A673 (cell line): ENCODE results near the gene CTSO. TPM values are rescaled to one million over a fixed set of nuclear protein-coding genes. Genes with fewer than 3 reads are reported as not detected.

ENCODE experiments used
- BruUV-seq: library from RNA; stranded (reverse); fragments of 400-500 nt; replicated peaks from 2 replicates; lab custom pipeline; 2021; lab: Mats Ljungman, UMichigan
- CTCF ChIA-PET: fragments of 300-600 bp; sonication (Branson Sonifier 250); formaldehyde crosslinking; loops from one replicate; lab custom pipeline; 2022; ENCODE audit warnings: antibody characterized with exemption; lab: Charles Lee
- POLR2A ChIA-PET: fragments of 300-600 bp; sonication (Branson Sonifier 250); formaldehyde crosslinking; loops from one replicate; lab custom pipeline; 2022; ENCODE audit warnings: antibody characterized with exemption; ENCODE audit not compliant: low non-redundant PET; lab: Charles Lee
- DNase-seq: peaks from one replicate; pipeline ENCODE4 v3.0.0-alpha.2; 2015; ENCODE audit warnings: low spot score
- H3K27ac ChIP-seq: fragments of 200-600 bp; sonication (generic); 2 replicates; pipeline ENCODE4 v1.5.1; 2016; ENCODE audit warnings: mixed run types, low read depth, mild to moderate bottlenecking, mixed read lengths, antibody characterized with exemption, low read length; ENCODE audit not compliant: poor library complexity, severe bottlenecking
- H3K27me3 ChIP-seq: fragments of 200-600 bp; sonication (generic); replicated peaks from 2 replicates; pipeline ENCODE4 v1.6.1; 2017; ENCODE audit warnings: mixed run types, low read depth, mild to moderate bottlenecking, mixed read lengths, antibody characterized with exemption, low read length; ENCODE audit not compliant: insufficient read depth, poor library complexity
- H3K36me3 ChIP-seq: fragments of 200-600 bp; sonication (generic); 2 replicates; pipeline ENCODE4 v1.6.1; 2016; ENCODE audit warnings: mixed run types, mild to moderate bottlenecking, mixed read lengths, antibody characterized with exemption, low read length; ENCODE audit not compliant: insufficient read depth, poor library complexity, severe bottlenecking
- H3K4me1 ChIP-seq: fragments of 200-600 bp; sonication (generic); 2 replicates; pipeline ENCODE4 v1.6.1; 2017; ENCODE audit warnings: mixed run types, mild to moderate bottlenecking, mixed read lengths, antibody characterized with exemption, low read length; ENCODE audit not compliant: insufficient read depth, poor library complexity, severe bottlenecking
- H3K4me3 ChIP-seq: fragments of 200-600 bp; sonication (generic); 2 replicates; pipeline ENCODE4 v1.5.1; 2016; ENCODE audit warnings: low read depth, mixed run types, mild to moderate bottlenecking, mixed read lengths, low read length; ENCODE audit not compliant: poor library complexity, severe bottlenecking
- H3K9me3 ChIP-seq: fragments of 200-600 bp; sonication (generic); 2 replicates; pipeline ENCODE4 v1.6.1; 2016; ENCODE audit warnings: mixed run types, low read depth, mild to moderate bottlenecking, mixed read lengths, antibody characterized with exemption, low read length; ENCODE audit not compliant: poor library complexity, severe bottlenecking
- CTCF ChIP-seq: fragments of 300-800, 200-600 bp; sonication (generic); conservative IDR thresholded peaks from 2 replicates; pipeline ENCODE4 v1.5.1; 2017; ENCODE audit warnings: low read depth, mild to moderate bottlenecking, antibody characterized with exemption, low read length, moderate library complexity, mixed read lengths
- EZH2 ChIP-seq: fragments of 200-600 bp; sonication (generic); IDR thresholded peaks from 2 replicates; pipeline ENCODE4 v1.6.1; 2017; ENCODE audit warnings: borderline replicate concordance, low read depth, mild to moderate bottlenecking, mixed read lengths, antibody characterized with exemption, low read length; ENCODE audit not compliant: poor library complexity, severe bottlenecking
- intact Hi-C: fragments of 100-400 bp; cut with micrococcal nuclease; formaldehyde crosslinking; loops from one replicate; pipeline ENCODE4 v1.10.0; 2022; ENCODE audit not compliant: unreplicated experiment
- total RNA-seq: library from RNA; stranded (reverse); gene quantifications from 2 replicates; pipeline ENCODE4 v1.2.3, GENCODE V29; 2021

The CTSO gene
- total RNA-seq, 1 experiment from 2014 or later: 1.4 TPM

- no peak for TF ChIP-seq EZH2
- TF ChIP-seq CTCF: no peak
- Histone ChIP-seq H3K4me1 (peaks cover 10% of the 10 kb centered on the region), H3K9me3 (no peaks in the 10 kb centered on the region), H3K27me3 (no peaks in the 10 kb centered on the region), H3K4me3 (no peak overlapping the region), H3K27ac (no peak overlapping the region), H3K36me3 (no peaks in the 10 kb centered on the region)
- ChIA-PET POLR2A (no interaction called here), CTCF (no interaction called here)
- BruUV-seq: no TSS peak
- intact Hi-C loops: no loop called here
- no peak for DNase-seq
These were observed 45.2 kb downstream of the CTSO start for GRCh38 chr4:155908187-155909139.

GRCh38 chr4:155907556-155907955, 46.1 kb downstream of the CTSO start:
- POLR2A ChIA-PET: no interaction called here

More at GRCh38 chr4:155907556-155907955, 46.1 kb downstream of the CTSO start:
- no TSS peak for BruUV-seq
- no peak overlapping the region for H3K27ac ChIP-seq
- H3K4me3 ChIP-seq: no peak overlapping the region
- intact Hi-C loops: no loop called here
- H3K4me1 ChIP-seq: peaks cover 10% of the 10 kb centered on the region
- H3K9me3 ChIP-seq: no peaks in the 10 kb centered on the region
- CTCF ChIA-PET: no interaction called here
- TF ChIP-seq EZH2: no peak
- TF ChIP-seq CTCF: no peak
- H3K27me3 ChIP-seq: no peaks in the 10 kb centered on the region
- no peaks in the 10 kb centered on the region for H3K36me3 ChIP-seq
- DNase-seq: no peak
